Skin epidermis (tissue), 12 donors: ENCODE results near the gene COLEC12.
A peak's percentile ranks its signal among the peaks of the same experiment; 100 is the strongest.

ENCODE experiments used
- H3K27ac ChIP-seq, 21 experiments: fragments of 200-600 bp; sonication (generic) in 11 of 21; one replicate each; pipeline ENCODE4 v1.5.0; 2020; ENCODE audit warnings: mild to moderate bottlenecking in 3 of 21, inconsistent platforms in 2 of 21, moderate library complexity in 2 of 21
- H3K4me3 ChIP-seq, 7 experiments: fragments of 200-600 bp; sonication (generic) in 2 of 7; one replicate each; pipeline ENCODE4 v1.5.0; 2020; ENCODE audit warnings: inconsistent platforms in 2 of 7, mild to moderate bottlenecking in 2 of 7, moderate library complexity in 1 of 7

COLEC12 gene

DNA sequence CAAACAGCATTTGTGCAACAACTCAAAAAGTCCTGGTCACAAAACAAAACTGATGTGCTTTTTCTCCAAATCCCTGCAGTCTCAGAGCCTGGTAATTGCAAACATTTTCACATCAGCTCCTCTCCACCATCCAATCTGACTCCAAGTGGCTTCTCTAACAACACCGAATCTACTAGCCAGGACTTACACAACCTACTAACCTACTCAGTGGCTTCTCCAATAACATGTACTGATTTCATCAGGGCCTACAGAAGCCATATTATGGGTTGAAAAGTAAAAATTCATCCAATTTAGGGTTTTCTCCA is 104.3 kb downstream of the COLEC12 start:
- H3K27ac ChIP-seq = peak overlapping the region in 5 of 21 experiments; percentile 29 to 57 (median 37)

DNA sequence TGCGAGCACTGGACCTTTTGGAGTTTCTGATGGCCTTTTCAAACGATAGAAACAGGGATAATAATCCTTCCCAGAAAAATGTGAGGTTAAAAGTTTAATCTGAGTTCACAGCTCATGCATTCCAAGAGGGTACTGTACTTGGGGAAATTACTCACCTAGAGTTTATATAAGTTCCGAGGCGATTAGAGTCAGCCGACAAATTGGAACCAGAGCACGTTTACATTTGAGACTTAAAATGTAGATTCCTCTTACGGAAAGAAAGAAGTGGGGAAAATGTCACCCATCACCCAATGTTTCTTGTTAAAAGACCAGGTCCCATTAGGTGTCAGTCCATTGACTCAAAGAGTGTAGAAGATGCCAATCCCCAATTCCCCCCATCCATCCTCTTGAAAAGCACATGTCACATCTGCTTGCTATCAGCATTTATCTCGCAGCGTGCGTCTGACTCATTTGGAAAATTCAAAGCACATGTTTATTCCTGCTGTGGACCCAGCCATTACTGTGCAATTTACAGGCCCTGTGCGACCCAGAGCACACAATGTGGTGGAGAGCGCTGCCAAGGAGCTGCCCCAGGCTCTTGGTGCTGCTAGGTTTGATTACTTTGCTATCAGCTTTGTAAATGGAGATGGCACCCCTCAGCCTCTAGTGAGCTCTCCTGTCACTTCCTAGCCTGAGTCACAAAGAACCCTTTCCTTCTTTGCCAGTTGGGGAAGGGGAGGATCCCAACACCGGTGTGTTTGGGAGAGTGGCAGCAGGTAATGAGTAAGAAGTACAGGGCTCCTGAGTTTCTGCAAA is 104.8 kb downstream of the COLEC12 start:
- H3K27ac ChIP-seq = peak overlapping the region in 8 of 21 experiments; percentile 20 to 57 (median 32)
- H3K4me3 ChIP-seq = no peak overlapping the region

More for the DNA sequence above, 104.3 kb downstream of the COLEC12 start:
- no peak overlapping the region for H3K4me3 ChIP-seq

DNA sequence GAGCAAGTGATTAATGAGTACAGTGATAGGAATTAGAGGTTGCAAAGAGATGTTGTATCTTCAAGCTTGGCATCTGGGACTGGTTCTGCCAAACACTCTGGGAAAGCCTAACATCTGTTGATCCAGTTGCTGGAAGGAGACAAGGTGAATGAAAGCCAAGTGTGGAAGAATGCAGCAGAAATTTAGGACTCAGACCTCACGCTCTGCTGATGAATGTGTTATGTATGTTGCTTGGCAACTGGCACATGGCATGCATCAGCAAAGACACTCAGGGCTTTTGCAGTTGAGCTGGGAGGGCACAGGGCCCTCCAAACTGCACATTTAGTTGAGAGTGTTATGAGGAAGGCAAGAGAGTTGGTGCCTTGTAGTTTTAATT is 105.5 kb downstream of the COLEC12 start:
- Histone ChIP-seq H3K27ac (peak overlapping the region in 8 of 21 experiments; percentile 20 to 57 (median 31)), H3K4me3 (no peak overlapping the region)

DNA sequence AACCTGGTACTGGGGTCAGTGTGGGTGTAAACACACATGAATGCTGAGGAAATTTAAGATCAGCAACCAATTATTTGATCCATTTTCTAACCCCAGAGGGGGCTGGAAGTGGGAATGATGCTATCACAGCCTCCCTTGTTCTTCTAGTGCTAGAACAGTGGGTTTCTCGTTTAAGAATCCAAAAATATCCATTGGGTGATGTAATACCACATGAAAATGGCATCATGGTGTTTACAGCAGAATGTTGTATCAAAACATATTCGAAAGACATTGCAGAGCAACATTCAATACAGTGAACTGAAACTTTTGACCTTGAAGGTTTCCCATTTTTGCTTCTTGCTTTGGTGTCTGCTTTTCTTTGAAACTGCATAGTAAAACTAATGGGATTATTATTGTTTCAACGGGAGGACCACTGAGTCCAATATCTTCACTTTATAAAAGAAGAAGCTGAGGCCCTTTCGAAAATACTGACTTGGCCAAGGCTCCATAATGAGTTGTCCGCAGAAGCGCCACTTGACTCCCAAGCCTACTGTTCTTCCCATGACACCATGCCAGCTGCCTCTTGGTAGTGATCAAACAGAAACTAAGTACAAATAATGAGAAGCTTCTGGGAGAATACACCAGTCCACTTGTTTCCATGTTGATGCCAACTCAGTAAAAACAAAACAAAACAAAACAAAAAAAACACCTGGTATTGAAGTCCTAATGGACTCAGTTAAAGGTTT is 106.1 kb downstream of the COLEC12 start:
- H3K27ac ChIP-seq = peak overlapping the region in 3 of 21 experiments; percentile 21 to 57 (median 36)
- H3K4me3 ChIP-seq = no peak overlapping the region

DNA sequence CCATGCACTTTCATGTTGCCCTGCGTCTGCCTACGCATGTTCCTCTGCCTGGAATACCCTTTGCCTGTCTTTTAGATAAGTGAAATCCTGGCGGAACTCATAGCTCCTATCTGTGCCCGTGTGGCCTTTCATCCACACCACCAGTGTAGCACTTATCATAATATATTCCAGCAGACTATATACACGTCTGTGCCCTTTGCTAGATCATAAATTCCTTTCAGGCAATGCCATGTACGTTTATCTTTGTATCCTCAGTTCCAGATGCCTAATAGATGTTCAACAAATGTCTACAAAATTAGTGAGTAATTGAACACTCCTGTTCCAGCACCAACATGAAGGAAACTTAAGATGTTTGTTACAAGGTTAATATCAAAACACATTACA is 106.9 kb downstream of the COLEC12 start:
- Histone ChIP-seq H3K4me3 (no peak overlapping the region), H3K27ac (no peak overlapping the region)

DNA sequence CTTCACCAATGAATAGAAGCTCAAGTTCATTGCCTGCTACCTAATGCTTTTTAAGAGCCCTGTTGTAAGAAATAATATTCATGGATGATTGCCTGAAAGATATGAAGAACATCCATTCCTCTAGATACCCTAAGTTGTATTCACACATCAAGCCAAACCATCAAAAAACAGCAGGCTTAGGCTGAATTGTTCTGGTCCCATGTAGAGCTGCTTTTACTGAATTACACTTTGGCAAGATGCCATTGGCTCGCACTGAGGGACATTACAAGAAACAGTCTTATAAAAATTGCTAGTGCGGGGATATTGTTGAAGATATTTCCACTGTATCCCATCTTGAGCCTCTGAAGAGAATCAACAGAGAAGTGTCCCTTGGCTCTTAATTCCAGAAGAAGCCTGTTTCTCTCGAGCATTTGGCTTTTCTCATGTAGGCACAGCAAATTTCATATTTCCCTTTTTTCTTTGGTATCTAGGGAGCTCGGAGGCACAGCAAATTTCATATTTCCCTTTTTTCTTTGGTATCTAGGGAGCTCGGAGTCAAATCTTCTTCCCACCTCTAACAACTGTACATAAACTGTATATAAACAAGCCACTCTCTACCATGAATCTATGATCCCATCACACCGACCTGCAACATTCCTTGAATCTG is 107.5 kb downstream of the COLEC12 start:
- H3K27ac ChIP-seq = no peak overlapping the region
- H3K4me3 ChIP-seq = no peak overlapping the region

DNA sequence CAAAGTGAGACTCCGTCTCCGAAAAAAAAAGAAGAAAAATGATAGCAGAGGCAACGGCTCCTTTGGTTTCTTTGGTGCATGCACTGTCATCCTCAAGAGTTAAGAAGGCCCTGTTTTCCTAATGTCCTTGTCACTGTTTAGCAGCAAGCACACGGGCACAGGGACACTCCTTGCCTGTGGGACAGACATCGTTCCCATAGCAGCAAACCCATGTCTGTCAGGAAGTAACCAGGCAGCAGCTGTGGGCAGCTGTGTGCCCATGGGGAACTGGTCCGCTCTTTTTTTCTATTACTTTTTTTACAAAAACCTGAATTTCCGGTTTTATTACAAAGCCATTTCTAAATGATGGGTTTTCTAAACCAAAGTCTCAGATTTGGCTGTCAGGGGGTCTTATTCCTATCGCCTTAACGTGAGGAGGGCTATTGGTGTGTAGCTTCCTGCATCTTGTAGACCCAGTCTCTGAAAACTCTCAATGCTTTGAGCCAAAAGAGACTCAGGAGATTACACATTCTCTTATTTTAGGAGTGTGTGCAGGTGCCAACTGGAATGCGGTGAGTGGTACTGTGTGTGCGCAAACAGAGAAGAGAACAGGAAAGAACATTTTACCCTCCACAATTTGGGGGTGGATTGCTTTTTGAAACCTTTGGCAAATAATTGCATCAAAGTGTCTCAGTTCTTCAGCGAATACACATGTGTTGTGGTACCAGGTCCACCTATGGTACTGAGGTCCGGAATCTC is 109.6 kb downstream of the COLEC12 start:
- no peak overlapping the region for H3K27ac ChIP-seq
- no peak overlapping the region for H3K4me3 ChIP-seq

DNA sequence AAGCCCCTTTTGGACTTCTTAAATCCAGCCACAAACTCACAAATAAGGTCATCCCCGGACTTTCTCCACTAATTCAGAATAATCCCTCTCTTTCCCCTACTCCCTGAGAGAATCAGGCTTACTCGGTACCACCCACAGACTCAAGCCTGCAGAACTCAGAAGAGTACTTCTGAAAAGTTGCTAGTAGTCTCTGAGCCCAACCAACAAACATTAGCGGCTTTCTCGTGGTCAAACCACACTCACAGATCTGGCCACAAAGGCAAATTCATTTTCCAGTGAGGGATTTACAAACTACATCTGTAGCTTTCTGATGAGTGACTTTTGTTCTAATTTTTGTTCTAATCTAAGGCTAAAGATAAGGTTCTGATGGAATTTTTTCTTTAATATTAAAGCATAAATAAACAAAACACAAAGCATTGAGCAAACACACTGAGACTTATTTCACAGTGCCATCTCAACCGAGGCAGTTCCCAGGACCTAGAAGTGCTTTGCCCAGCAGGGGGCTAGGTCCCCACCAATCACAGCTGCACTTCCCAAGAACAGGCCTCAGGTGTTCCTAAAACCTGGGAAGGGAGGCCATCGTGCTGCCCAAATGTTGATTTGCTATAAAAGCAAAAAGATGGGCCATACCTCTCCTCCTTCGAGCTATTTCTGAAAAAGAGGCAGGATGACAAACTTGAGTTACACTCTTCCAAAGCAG is 110.7 kb downstream of the COLEC12 start:
- no peak overlapping the region for H3K27ac ChIP-seq
- no peak overlapping the region for H3K4me3 ChIP-seq

DNA sequence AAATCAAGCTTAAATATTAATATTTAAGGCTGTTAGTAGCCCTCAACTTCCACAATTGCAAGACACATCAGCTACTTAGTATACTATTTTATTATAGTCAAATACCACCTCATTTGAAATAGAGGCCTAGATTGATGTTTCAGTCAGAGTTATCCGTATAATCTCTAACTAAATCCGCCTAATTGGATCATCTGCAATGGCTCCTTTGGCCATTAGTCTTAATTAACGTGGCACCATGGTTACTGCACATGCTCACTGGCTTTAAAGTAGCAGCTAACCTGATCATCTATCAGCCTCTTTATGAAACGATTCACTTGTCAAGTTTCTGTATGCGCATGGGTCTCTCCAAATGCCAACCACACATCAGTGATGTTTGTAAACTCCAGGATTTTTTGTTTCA is 112.3 kb downstream of the COLEC12 start:
- no peak overlapping the region for H3K27ac ChIP-seq
- H3K4me3 ChIP-seq = no peak overlapping the region

DNA sequence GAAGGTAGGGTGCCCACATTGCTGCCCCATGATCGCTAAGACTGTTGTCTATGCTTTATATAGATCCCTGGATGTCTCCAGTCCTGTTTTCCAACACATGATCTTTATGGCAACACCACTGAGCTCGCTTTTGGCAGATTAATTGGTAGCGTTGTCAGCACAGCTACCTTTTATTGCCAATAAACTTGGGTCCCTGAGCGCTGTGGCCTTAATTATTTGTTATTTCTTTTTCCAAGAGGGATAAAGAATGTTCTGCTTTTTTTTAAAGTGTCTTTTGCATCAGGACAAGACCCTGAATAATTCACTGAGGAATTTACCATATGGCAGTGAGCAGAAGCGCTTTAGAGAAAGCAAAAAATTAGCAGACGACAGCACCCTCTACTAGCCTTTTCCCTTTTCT is 113.5 kb downstream of the COLEC12 start:
- Histone ChIP-seq H3K27ac (no peak overlapping the region), H3K4me3 (no peak overlapping the region)

DNA sequence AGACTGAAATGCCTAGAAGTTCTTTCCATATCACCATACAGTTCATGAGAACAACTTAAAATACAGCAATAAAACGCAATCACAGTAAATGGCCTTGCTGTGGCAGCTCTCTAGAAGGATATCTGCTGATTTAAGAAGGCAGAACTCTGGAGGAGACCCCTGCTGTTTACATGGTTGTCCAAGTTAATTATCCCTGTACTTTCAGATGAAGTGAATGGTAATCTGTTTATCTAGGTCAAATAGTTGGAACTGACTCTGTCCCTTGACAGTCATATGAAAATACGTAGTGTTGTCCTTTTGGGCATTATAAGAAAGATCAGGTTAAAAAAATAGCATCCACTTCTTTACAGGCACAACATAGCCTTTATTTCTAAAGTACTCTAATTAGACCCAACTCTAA is 115.6 kb downstream of the COLEC12 start:
- Histone ChIP-seq H3K27ac (no peak overlapping the region), H3K4me3 (no peak overlapping the region)

DNA sequence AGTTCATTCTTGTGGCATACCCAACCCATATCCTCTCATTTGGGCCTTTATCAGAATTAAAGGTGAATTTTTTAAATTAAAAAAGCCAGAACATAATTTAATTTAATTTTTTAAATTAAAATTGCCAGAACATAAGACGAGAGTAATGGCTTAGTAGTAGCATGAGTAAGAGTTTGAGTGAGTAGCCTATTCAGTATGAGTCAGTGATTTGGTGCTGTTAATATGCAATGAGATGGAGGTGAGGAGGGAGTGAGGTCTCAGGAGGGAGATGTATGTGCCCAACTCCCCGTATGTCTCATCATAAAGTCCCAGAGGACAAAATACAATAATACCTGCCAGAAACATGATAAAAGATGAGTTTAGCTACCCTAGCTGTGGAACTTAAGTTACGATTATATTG is 117.4 kb downstream of the COLEC12 start:
- Histone ChIP-seq H3K27ac (no peak overlapping the region), H3K4me3 (no peak overlapping the region)

DNA sequence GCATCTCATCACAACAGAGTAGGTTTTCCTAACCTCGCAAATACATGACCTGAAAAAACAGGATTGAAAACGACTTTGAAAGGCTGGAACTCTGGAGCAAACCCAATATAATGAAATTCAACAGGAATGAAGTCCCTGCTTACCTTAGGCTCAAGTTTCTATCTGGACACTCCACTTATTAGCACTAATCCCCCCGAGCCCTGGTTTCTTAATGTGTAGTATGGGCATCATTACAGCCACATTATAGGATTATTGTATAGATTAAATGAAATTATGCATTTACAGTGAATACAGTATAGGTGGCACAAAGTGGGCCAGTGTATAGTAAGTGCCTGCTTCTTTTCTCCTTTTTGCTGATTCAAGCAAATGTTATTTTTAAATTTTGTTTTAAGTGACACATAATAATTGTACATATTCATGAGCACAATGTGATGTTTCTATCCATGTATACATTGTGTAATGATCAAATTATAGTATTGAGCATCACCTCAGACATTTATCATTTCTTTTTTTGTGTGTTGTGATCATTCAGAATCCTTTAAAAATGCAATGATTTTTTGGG is 118.0 kb downstream of the COLEC12 start:
- H3K27ac ChIP-seq = no peak overlapping the region
- no peak overlapping the region for H3K4me3 ChIP-seq

DNA sequence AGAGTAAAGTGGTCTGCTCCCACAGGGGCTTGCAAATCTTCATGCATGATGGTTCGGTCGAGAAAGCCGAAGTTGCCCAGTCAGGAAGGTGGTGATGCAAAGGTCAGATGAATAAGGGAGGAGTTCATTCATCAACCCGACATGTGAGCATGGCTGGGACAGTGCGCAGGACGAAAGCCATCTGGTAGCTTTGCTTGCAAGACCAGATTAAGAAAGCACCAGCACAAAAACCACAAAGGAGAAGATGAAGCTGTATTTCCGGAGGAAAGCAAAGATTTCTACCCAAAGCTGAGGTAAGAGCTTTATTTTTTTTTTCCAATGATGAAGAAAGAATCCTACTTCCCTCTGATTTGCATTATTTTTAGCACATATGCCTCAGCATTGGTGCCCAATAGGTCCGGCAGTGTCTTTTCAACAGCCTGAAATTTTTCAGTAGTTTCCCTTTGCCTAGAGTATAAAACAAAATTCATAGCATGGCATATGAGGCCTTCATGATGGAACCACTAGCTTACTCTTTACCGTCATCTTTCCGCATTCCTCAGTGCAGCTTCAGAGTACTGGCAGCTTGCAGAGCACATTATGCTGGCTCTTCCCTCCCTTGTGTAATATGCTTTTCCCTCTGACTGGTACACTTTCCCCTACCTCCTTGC is 120.7 kb downstream of the COLEC12 start:
- peak overlapping the region in 1 of 21 experiments; percentile 42 for H3K27ac ChIP-seq
- H3K4me3 ChIP-seq = no peak overlapping the region

DNA sequence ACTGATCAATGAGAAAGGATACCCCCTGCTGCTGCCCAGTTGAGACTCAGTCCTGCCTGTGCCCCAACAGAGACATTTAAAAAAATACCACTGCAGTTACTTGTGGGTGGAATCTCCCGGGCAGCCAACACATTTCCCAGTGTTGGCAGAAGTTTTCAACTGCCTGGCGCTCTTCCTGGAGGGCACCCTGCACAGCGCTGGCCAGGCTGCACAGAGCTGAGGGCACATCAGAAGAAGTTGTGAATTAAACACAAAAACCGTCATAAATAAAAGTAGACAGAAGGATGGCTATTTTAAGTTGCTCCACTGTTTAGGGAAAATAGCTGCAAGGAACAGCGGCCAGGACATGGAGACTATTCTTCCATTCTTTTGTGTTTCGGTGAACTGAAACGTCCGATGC is 122.4 kb downstream of the COLEC12 start:
- Histone ChIP-seq H3K4me3 (no peak overlapping the region), H3K27ac (no peak overlapping the region)

DNA sequence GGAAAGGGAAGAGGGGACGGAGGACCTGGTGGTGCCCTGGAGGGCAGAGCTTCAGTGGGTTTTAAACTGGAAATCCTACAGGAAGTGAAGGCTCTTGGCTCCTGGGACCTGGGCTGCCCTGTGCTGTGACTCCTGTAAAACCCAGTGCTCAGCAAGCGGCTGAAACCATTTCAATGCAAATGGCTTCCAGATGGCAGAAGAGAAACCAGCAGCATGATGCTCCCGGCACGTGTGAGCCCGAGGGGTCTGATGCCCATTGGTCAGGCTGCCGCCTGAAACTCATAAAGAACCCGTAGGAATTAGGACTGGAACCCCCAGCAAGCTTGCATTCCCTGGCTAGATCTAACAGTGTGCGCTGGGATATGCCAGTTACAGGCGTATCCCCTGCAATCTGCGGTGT is 123.4 kb downstream of the COLEC12 start:
- peak overlapping the region in 2 of 21 experiments; percentile 7 to 16 for H3K27ac ChIP-seq

DNA sequence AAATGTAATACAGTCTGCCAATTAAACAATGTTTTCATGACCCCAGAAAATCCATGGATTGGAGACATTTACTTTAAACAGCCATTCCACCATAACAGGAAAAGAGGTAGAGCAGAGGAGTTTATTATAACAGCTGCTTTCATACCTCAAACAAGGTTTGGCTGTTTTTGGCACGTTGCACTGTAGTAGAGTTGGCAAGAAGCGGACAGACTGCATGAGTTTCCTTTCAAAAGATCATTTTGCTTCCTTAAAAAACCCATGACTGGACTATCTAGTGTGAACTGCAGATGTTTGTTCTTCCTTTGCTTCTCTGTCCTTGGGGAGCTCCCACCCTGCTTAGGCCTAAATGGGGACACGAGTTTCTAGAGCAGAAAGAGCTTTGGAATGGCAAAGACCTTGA is 124.2 kb downstream of the COLEC12 start:
- H3K27ac ChIP-seq = peak overlapping the region in 3 of 21 experiments; percentile 7 to 15 (median 15)
- H3K4me3 ChIP-seq = no peak overlapping the region

More for the DNA sequence above, 123.4 kb downstream of the COLEC12 start:
- H3K4me3 ChIP-seq = no peak overlapping the region

DNA sequence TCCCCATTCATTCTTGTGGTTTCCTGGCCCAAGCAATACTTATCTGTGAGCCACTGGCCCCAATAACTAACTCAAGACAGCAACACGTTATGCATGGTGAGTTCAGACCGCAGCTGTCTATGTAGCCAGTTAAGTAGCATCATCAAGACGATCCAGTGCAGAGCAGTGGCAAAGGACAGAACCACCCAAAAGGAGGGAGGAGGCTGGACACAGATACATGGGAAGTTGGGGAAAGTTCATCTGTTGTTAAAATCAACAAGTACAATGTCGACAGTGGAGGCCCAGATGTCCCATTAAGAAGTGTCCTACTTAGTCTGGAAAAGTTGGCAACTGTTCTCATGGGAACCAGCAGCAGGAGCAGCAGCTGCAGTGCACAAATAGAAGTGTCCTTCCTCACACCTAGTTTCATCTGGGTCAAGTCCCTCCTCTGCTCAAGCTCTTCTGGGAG is 125.8 kb downstream of the COLEC12 start:
- Histone ChIP-seq H3K27ac (no peak overlapping the region), H3K4me3 (no peak overlapping the region)

DNA sequence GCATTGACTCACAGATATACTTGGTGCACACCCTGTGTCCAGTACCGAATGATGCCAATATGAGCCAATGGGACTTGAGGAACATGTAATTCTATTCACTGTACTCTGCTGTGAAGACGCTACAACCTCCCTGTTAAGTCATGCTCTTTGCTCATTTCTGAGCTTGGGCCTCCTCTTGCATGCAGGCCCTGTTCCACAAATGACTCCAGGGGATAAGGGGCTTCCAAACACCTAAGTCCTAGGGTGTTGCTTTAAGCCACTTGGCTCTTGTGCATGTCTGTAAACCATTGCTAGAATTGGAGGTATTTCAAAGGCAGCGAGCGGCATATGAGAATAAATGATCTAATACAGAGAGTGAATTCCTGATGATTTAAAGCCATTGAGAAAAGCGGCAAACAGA is 126.7 kb downstream of the COLEC12 start:
- Histone ChIP-seq H3K4me3 (no peak overlapping the region), H3K27ac (no peak overlapping the region)
